Ishikawa (cell line): ENCODE measurements around the gene CARD9.

Source experiments
- CEBPB ChIP-seq: IDR thresholded peaks from 2 replicates; pipeline ENCODE4 v1.6.1; 2012
- CREB1 ChIP-seq: IDR thresholded peaks from 2 replicates; pipeline ENCODE4 v1.6.1; 2012; ENCODE audit warnings: low read depth
- EGR1 ChIP-seq: IDR thresholded peaks from 2 replicates; pipeline ENCODE4 v1.6.1; 2012
- EP300 ChIP-seq: IDR thresholded peaks from 2 replicates; pipeline ENCODE4 v1.6.1; 2012; ENCODE audit warnings: borderline replicate concordance
- FOXM1 ChIP-seq: IDR thresholded peaks from 2 replicates; pipeline ENCODE4 v1.6.1; 2012; ENCODE audit warnings: low read depth, borderline replicate concordance
- NFIC ChIP-seq: IDR thresholded peaks from 2 replicates; pipeline ENCODE4 v1.6.1; 2012
- RAD21 ChIP-seq: IDR thresholded peaks from 2 replicates; pipeline ENCODE4 v1.6.1; 2012; ENCODE audit warnings: low read depth
- TAF1 ChIP-seq: IDR thresholded peaks from 2 replicates; pipeline ENCODE4 v1.6.1; 2012; ENCODE audit warnings: low read depth, mild to moderate bottlenecking
- TCF12 ChIP-seq: IDR thresholded peaks from 2 replicates; pipeline ENCODE4 v1.6.1; 2012; ENCODE audit warnings: low read depth
- TEAD4 ChIP-seq: IDR thresholded peaks from 2 replicates; pipeline ENCODE4 v1.6.1; 2012
- USF1 ChIP-seq: IDR thresholded peaks from 2 replicates; pipeline ENCODE4 v1.6.1; 2012
- YY1 ChIP-seq: IDR thresholded peaks from 2 replicates; pipeline ENCODE4 v1.6.1; 2012; ENCODE audit warnings: low read depth
- ZBTB7A ChIP-seq: IDR thresholded peaks from 2 replicates; pipeline ENCODE4 v1.6.1; 2012; ENCODE audit warnings: low read depth
- TF ChIP-seq, protein P1 (sequence below): IDR thresholded peaks from 2 replicates; pipeline ENCODE4 v1.6.1; 2012
- TF ChIP-seq, protein P2 (sequence below): IDR thresholded peaks from 2 replicates; pipeline ENCODE4 v1.6.1; 2012; ENCODE audit warnings: low read depth, mild to moderate bottlenecking

CARD9 gene

DNA sequence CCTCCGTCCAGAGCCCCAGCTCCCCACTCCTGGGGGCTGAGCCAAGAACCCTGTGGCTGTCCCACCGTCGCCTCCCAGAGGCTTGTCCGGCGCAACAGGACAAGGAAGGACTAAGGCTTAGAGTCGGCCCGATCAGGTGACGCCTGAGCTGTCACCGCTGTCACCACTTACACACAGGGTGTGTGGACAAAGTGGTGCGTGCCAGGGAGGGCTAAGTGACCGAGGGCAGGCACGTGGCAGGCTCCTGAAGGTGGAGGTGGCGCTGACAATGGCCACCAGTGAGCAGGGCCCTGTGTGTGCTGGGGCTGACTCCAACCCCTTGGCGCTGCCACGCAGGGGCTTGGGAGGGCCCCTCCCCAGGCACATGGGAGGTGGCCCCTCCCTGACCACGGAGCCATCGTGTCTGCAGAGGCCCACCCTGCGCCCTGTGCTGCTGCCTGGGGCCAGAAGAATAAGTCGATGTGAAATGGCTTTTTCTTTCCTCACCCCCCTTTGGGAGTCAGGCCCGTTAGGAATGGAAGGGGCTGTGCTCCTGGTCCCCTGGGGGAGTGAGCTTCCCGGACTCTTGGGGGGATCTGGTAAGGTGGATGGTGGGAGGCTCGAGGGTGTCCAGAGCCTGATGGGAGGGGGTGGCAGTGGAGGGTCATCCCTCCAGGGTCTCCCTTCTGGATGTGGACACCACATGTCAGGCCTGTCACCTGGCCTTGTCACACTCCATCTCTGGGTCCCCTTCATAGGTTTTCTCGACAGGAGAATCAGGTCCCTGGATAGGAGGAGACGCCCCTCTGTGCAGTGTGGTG is 48.8 kb downstream of the CARD9 start:
- TF ChIP-seq FOXM1 (no peak), USF1 (no peak; the same call in 1 of the 2 replicates), ZBTB7A (no peak), TEAD4 (no peak), NFIC (no peak), EGR1 (no peak), TAF1 (no peak), TCF12 (no peak), EP300 (no peak), RAD21 (peak; percentile 10; the same call in 1 of the 2 replicates), CREB1 (no peak), YY1 (no peak)
- TF ChIP-seq, protein P1, sequence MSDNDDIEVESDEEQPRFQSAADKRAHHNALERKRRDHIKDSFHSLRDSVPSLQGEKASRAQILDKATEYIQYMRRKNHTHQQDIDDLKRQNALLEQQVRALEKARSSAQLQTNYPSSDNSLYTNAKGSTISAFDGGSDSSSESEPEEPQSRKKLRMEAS: peak; percentile 53
- TF ChIP-seq, protein P2, sequence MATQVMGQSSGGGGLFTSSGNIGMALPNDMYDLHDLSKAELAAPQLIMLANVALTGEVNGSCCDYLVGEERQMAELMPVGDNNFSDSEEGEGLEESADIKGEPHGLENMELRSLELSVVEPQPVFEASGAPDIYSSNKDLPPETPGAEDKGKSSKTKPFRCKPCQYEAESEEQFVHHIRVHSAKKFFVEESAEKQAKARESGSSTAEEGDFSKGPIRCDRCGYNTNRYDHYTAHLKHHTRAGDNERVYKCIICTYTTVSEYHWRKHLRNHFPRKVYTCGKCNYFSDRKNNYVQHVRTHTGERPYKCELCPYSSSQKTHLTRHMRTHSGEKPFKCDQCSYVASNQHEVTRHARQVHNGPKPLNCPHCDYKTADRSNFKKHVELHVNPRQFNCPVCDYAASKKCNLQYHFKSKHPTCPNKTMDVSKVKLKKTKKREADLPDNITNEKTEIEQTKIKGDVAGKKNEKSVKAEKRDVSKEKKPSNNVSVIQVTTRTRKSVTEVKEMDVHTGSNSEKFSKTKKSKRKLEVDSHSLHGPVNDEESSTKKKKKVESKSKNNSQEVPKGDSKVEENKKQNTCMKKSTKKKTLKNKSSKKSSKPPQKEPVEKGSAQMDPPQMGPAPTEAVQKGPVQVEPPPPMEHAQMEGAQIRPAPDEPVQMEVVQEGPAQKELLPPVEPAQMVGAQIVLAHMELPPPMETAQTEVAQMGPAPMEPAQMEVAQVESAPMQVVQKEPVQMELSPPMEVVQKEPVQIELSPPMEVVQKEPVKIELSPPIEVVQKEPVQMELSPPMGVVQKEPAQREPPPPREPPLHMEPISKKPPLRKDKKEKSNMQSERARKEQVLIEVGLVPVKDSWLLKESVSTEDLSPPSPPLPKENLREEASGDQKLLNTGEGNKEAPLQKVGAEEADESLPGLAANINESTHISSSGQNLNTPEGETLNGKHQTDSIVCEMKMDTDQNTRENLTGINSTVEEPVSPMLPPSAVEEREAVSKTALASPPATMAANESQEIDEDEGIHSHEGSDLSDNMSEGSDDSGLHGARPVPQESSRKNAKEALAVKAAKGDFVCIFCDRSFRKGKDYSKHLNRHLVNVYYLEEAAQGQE: no peak

- TF ChIP-seq EP300: no peak
- TF ChIP-seq USF1: no peak
- TF ChIP-seq, protein P1: no peak
- no peak for TF ChIP-seq TEAD4
- no peak for TF ChIP-seq RAD21
- no peak for TF ChIP-seq ZBTB7A
- no peak for TF ChIP-seq CREB1
- no peak for TF ChIP-seq NFIC
- TF ChIP-seq TAF1: no peak
- no peak for TF ChIP-seq TCF12
- no peak for TF ChIP-seq EGR1
Observed at GRCh38 chr9:136323371-136323789, 50.1 kb downstream of the CARD9 start.

DNA sequence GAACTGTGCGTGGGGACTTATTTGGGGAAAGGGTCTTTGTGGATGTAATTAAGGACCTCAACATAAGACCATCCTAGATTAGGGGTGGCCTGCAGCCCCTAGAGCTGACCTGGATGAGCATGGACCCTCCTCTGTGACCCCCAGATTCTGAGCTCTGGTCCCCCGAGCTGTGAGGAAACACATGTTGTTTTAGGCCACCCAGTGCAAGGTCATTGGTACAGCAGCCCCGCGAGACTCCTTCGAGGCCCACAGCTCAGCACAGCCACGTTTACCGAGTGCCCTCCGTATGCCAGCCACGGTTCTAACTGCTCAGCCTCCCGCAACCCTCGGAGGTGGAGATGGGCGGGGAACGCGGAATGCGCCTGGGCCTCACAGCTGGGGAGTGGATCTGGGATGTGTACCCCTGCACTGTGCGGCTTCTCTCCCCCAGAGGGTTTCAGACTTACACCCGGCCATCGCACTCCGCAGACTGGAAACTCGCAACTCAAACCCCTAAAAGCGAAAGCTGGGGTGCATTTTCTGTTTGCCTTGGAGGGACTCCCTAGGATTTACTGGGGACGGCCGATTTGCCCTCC is 50.6 kb downstream of the CARD9 start:
- TF ChIP-seq, protein P1: no peak
- TF ChIP-seq CEBPB (no peak), TAF1 (no peak), YY1 (no peak), CREB1 (no peak), EGR1 (no peak), NFIC (no peak), TCF12 (no peak), TEAD4 (no peak), FOXM1 (no peak), EP300 (no peak), USF1 (no peak), RAD21 (no peak), ZBTB7A (no peak)
- TF ChIP-seq, protein P2: no peak

DNA sequence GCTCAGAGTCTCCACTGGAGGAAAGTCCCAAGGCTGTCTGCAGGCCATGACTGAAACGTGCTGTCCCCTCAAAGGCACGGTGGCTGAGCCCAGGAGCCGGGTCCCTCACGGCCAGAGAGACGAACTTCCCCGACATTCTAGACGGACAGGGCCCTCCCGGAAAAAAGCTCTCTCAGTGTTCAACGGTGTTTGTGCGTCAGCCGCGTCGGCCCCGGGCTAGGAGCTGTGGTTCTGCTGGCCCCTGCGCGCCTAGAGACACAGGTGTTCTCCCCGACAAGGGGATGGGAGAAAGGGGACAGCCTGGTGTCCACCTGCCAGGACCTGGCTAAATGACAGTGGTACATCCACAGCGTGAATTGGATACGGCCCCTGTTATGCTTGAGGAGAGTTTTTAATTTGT is 51.9 kb downstream of the CARD9 start:
- no peak for TF ChIP-seq TCF12
- TF ChIP-seq, protein P1: no peak
- no peak for TF ChIP-seq CREB1
- TF ChIP-seq TEAD4: no peak
- TF ChIP-seq NFIC: no peak
- no peak for TF ChIP-seq RAD21
- TF ChIP-seq, protein P2: no peak
- TF ChIP-seq FOXM1: no peak
- no peak for TF ChIP-seq YY1
- TF ChIP-seq TAF1: no peak
- no peak for TF ChIP-seq USF1
- no peak for TF ChIP-seq EP300
